ENCODE data around the gene MAP6.

The MAP6 gene

DNA sequence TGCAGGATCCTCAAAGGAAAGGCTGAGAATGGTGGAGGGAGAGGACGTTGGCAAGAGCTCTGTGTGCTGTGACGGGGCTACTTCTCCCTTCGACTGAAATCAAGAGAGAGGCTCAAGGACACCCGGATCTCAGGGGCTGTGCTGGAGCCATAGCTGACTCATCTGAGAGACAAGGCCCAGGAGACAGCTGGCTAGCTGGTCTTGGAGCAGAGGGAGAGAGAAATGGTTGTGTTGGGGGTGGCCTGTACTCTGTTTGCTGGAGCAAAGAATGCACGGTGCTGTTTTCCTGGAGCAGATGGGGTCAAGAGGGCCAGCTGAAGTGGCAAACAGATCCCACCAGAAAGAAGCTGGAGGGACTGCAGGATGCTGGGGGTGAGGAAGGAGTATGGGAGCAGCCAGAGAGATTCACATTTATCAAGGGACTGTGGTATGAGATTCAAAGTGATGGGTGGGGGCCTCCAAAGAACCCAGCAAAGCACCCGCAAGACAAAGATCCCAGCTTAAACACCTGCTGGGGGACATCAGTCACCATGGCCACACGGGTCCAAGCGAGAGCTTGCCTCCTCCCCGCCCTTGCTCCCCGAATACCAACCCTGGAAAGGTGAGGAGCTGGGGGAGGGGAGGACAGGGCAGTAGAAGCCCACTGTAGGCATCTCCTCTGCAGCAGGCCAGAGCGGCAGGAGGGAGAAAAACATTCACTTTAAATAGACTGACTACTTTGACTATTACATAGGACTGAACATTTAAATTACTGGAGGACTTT, 40.8 kb downstream of the MAP6 start:
- no peak for DNase-seq

DNA sequence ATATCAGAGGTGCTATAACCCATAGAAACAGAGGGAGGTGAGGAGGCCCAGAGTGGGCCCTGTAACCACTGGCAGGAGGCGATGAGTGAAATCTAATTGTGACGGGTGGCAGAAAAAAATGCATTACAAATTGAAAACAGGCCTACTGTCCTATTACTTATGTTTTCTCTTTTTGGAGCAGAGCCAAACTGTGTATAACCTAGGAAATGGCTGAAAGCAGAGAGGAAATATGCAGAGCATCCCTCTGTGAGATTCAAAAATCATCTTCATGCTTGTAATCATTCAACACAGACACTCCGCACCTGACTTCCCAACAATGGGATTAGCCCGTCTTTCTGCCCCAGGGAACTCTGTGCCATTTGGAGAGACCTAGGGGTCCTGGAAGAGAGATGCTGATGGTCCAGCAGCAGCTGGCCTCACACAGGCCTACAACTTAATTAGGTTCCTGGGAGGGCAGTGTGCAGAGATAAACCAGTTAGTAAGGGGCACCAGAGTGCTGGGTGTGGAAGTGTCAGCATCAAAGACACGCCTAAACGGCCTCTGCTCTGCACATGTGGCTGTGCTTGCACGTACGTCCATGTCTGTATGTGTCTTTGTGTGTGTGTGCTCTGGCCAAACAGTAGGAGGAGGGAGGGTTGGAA, 41.8 kb downstream of the MAP6 start:
- DNase-seq, result no peak

DNA sequence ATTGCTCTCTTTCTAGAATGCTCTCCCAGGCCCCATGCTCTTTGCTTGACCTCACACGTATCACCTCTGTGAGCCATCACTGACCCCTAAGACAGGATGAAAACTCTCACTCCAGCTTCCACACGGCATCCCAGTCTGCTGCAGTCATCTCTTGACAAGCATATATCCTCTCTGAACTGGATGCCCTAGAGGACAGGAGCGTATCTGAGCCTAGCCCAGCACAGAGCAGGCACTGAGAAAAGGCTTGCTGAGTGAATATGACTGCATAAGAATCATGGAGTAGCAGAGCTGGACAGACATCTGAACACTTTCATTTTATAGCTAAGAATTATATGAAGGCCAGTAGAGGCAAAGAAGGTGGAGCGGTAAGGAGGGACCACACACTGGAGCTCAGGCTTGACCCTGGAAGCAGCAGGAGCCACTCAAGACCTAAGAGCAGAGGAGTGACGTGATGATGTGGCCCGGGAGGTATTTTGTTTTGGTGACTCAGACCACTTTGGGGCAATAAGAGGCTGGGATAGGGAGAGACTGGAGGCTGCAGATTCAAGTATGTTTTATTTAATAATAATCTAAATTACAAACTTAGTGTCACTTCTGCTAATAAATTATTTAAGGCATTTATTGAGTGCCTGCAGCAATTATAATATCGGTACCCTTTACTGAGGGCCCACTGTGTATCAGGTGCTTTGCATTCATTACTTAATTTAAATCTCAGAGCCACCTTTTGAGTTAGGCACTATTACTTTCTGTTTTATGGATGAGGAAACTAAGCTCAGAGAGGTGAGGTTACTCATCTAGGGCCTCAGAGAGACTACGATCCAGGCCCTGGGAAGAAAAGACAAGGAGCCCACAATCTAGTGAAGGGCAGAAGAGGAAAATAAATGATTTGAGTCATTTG, 42.6 kb downstream of the MAP6 start:
- DNase-seq, result no peak

DNA sequence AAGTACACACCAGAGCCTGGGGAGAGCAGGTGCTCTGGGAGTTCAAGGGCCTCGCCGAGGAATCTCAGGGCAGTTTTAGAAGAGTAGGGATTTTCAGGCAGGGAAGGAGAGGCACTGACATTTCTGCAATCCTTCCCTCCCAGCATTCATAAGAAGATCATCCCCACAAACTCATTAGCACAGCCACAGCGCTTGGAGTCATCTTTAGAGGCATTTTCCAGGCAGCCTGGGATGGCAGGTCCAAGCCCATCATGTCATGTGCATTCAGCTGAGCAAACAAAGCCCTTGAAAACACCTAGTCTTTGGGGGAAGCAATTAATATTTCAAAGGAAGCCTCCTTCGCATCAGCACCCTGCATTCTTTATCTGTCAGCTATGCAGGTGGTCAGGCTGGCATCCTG, 43.8 kb downstream of the MAP6 start:
- no peak for DNase-seq

DNA sequence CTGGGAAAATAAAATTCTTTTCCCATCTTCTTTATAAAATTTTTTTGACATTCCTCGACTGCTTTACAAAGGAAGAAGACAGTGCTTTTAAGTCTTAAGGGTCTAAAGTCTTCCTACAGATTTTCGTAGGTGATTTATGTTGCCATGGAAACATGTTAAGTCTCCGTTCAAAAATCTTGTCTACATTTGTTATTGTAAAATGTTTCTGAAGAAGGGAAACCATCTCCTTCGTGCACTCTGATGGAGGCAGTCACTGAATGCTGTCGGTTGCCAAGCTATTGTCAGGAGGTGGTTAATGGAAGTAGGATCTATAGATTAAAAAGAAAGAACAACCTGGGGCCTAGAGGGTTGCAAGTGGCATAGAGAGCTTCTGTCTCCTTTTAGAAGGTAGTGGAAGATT, 52.6 kb downstream of the MAP6 start:
- DNase-seq, result no peak

DNA sequence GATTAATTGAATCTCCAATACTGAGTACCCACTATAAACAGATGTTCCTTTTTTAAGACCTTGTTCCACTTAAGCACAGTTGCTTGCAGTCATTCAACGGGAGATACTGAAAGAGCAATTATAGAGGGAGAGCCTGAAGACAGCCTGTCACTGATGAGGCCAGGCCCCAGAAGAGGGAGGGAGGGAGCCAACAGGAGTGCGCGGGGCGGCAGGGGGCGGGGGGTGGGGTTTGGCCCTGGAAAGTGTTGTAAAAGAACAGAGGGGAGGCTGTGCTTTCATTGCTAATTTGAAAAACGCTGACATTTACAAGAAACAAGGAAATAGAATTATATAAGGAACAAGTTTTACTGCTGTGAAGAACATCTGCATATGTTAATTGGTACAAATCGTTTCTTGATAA, 53.1 kb downstream of the MAP6 start:
- DNase-seq, result no peak

DNA sequence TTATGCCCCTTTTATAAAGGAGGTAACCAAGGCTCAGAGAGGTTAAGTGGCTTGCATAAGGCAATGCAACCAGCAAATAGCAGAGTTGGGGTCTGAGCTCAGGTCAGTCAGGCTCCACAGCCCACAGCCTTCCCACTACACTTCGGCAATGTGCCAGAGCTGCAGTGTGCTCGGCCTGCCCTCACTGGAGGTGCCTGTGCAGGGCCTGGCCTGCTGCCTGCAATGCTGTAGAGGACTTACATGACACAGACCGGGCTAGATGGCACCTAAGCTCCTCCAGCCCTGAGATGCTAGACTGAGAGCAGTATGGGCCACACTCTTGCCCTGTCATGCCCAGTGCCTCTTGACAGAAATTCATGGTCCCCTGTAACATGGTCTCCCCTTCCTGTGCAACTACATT, 57.0 kb downstream of the MAP6 start:
- DNase-seq, result no peak

DNA sequence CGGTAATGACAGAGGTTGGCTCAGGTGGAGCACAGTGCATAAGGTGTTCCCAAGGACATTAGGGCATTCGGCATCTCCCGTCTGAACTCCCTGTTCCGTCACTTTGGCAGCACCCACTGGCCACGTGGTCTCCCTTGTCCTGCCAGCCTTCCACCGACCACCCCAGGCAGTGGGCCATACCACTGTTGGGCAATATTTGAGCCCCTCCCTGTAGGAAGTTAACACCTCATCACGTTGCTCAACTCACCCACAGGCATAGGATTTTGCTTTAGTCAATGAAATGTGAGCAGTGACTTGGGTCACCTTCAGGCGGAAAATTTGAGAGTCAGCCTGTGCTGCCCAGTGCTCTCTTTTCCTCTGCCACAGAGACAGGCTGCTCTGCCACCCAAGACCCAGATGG, 62.7 kb downstream of the MAP6 start:
- DNase-seq, result no peak

DNA sequence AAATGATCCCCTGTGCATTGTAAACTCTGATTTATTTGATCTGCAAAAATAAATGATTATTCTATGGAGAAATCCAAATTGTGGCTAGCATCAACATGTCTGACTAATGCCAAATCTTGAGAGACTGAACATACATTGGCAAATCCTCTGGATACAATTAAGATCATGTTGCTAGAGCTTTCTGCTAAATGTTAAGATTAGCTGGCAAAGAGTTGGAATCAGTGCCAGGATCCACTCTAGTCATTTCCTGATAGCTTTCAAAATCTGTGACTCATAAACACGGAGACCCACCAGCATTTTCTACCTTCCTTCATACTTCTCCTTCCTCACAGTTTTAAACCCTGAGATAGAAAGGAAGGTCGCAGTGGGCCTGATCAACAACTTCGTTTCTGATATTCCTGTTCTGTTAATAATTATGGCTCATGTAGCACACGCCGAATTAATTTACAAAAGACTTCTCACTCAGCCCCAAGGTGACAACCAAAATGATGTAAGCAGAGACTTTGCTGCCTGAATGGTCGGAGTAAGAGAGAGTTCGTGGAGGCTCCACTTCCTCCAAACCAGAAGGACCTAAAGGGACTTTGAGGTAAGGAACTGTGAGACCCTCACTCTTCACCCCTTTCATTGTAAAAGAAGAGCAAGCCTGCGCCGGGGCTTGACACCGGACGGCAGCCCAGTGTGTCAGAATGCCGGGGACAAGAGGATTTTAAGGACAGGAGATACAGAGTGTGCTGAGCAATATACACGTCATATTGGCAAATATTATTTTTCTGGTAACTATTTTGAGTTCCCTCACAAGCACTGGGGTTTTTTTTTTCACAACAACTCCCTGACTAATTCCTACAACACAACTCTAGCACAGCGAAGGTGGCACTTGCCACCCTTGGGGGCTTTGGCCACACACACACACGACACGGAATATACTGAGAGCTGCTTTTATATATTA, 64.8 kb downstream of the MAP6 start:
- DNase-seq, result no peak

DNA sequence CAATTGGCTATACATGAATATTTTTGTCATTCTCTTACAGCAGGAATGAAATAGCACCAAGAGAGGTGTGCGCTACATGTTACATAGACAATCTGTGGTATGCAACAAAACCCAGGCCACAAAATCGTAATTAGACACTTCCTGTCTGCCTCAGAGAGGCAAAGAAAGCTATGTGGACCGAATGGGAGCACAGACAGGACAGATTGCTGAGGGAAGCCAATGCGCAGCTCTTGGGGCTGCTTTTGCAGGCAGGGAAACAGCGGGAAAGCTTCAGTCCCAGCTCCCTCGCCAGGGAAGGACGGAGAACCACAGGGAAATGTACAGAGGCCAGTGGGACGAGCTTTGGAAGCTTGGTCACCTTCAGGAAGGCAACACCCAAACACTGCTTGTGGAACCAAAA, 65.9 kb downstream of the MAP6 start:
- DNase-seq, result no peak

DNA sequence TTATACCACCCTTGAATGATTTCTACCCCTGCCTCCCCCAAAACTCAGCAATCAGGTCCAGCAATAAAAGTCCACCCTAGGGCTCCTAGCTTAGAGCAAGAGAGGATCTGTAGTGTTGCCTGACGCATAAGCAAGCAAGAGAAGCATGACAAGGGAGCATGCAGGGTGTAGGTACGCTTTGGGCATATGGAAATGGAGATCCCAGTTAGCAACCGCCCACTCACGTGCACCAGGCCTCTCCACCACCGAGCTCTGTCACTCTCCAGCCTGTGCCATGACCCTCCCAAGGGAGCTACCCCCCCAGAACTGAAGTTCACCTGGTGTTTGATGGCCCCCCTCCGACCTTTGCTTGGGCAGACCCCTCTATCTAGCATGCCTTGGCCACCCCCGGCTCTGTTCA, 67.3 kb downstream of the MAP6 start:
- DNase-seq, result no peak

DNA sequence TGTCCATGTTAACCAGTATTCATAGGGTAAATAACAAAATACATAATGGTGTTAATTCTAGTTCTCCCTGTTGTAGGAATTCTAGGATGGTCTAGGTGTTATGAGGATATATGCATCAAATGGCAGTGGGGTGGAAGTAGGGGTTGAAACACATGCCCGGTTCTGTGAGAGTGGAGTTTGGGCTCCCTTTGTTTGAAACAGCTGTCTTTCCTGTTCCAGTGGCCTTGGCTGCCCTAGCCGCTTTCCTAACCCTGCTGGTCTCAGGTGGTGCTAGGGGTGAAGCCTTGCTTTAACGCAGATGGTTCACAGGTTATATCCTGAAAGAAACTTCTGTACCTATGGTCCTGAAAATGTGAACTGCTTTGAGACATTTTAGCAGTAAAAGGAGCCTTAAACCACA, 68.5 kb downstream of the MAP6 start:
- DNase-seq, result no peak

DNA sequence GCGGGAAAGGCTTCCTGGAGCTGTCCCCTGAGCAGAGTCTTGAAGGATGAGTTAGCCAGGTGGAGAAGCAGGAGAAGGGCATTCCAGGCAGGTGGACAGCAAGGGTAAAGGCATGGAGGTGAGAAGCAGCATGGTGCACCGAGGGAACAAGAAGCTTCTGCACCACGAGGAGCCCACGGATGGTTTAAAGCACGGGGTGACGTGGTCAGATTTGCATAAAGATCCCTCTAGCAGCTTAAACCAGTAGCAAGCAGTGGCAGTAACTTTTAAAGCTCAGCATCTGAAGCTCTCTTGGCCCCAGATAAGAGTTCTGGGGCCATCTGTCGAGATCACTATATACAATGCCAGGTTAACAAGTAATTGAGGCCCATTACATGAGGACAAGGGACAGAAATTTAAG, 69.9 kb downstream of the MAP6 start:
- no peak for DNase-seq

DNA sequence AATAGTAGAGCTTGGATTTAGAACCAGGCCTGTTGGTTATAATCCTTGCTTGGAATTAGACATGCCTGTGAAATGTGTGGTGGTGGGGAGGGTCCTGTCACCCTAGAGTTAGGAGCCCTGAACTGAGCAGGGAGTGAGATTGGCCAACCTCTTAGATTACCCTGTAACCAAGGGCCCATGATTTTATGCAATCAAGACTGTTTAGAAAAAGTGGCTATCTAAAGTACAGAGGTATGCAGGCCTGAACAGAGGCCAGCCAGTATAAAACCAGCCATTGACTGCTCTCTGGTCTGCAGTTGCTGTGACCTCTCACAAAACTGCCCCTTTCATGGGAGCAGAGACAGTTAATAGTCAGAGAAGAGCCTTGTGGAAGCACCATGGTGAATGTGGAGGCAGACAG, 70.6 kb downstream of the MAP6 start:
- no peak for DNase-seq

DNA sequence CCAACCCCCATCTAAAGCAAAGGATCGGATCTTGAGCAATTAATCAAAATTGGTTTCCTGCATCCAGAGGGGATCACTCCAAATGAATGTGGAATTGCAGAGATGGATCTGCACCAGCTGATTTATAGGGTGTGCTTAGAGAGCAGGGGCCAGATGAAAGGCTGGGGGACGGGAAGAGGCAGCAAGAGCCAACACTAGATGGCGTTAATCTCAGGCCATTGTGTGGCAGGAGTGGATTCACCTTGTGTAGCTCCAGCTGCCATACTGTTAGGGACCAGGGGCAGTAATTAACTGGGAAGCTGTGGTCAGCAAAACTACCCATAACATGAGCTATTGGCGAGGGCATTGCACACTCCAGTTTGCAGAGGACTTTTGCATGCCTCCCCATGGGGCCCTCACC, 71.2 kb downstream of the MAP6 start:
- DNase-seq, result no peak

DNA sequence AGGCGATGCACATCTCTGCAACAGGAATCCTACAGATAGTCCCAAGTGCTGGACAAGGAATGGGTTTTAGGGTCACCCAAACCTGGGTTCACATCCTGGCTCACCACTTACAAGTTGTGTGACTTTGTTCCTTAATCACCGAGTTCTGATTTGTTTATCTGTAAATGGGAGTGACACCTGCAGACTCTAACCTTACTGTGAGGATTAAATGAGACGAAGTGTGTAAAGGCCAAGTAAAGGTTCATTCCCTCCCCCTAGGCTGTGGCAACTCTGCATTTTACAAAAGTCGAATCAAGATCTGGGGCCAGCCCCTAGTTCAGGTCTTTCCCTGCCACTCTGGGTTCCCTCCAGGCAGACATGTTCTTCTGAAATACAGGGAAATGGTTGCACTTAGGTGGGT, 71.9 kb downstream of the MAP6 start:
- no peak for DNase-seq

DNA sequence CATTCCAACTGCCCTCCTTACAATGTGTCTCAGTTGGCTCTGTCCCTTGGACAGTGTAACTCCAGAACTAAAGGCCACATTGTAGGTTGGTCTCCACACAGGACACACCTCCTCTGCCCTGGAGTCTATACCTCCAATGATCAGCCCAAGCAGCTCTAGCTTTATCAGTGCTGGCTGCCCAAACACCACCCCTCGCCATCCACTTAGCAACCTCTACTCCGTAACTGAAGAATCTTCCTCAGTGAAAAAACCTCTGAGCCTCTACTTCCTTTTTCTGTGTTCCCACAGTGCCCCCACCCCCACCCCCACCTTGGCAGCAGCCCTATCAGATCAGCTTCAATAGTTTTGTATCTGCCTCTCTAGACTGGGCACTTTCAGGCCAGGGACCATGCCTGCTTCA, 73.4 kb downstream of the MAP6 start:
- no peak for DNase-seq

DNA sequence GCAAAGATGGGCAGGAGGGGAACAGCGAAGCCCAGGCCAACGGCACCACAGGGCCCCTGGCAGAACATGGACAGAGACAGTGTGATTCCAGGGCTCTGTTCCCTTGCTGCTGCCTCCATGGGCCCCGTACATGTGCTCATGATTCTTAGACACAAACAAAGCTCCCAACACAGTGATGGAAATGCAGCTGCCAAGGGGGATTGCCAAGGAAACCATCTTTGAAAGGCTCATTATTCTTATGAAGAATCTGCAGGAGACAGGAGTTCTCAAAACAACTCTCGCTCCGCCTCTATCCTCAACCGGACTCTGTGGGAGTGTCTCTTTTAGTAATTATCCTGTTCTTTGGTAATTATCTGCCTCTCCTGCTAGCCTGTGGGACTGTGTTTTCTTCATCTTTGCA, 74.6 kb downstream of the MAP6 start:
- no peak for DNase-seq

DNA sequence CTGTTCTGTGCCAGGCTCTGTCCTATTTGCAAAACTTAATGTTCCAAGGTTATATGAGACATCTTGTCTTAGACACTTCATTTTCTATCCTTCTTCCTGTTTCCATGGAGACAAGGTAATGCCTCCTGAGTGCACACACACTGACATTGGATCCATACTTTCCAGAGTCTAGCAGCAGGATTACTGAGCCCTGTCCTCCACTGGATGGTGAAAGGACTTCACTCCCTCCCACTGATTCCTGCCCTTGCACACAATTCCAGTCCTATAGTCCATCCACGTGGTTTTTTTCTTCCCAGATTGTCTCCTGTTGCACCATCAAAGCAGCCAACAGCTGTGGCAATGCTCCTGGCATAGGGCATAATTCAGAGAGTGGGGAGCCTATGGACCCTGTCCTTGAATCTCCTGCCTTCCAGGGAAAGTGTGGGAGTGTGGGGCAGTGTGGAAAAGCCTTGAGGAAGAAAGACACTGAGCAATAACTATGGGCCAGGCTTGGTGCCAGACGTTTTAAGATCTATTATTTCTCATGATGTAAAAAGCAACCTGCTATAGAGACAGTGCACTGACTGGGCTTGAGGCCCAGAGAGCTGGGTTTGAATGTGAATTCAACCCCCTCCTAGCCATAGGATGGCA, 75.4 kb downstream of the MAP6 start:
- no peak for DNase-seq

DNA sequence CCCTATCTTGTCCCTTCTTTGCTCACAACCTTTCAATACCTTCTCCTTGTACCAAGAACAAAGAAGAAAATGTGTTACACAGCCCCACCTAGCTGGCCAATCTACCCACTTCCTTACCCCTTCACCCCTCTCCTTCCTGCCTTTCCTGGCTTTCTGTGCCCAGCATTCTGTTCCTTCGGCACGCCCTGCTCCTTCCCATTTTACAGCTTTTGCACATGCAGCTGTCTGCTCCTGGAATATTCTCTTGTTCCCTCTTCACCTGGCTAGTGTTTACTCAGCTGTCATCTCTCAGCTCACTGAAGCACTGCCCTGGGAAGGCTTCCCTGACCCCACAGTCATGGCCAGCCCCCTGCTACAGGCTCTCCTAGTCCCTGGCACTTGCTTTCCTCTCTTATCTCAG, 76.1 kb downstream of the MAP6 start:
- DNase-seq, result no peak

DNA sequence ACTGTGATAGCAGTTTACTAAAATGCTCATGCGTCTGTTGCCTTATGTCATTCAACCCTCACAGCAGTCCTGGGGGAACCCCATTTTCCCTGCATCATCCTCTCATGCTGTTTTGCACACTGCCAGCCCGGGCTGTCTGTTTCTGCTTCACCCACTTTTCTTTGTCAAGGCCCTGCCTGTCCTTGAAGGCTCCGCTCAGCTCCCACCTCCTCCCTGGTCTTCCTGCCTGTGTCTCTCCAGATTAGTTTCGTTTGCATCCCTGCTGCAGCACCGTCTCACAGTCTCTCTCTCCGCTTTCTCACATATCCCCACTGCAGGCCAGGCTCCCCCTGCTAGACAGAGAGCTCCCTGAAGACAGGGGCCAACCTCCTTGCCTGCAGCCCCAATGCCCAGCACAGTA, 76.9 kb downstream of the MAP6 start:
- no peak for DNase-seq

DNA sequence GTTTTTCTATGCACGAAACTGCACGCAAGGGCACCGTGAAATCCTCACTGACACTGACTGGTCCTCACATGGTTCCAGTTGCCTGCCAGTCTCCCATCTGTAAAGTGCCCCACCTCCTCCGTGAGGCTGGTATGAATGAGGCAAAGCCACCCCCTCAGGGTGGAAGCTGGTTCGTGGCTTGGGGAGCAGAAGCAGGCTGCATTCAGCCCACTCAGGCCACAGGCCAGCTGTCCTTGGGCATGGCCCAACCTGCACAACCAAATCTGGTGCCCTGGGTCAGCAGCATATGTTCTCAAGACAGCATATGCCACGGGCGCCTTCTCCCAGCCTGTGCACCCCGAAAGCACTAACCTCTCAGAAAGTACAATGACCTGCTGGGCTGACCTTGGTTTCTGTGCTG, 77.5 kb downstream of the MAP6 start:
- DNase-seq, result no peak

All from activated CD8-positive, alpha-beta memory T cell treated with anti-CD3 and anti-CD28 coated beads for 24 hours (primary cell).